NK-92 (cell line): ENCODE measurements around the gene PRKCE.
"Not testable (repeated sequence)": the region's sequence is repeated elsewhere in the genome, so short reads cannot be mapped to it uniquely, and the experiment has no call there.

Experiments
- DNase-seq: peaks from one replicate; lab custom pipeline; 2025; ENCODE audit not compliant: unreplicated experiment; lab: John Stamatoyannopoulos, UW

Gene PRKCE

DNA sequence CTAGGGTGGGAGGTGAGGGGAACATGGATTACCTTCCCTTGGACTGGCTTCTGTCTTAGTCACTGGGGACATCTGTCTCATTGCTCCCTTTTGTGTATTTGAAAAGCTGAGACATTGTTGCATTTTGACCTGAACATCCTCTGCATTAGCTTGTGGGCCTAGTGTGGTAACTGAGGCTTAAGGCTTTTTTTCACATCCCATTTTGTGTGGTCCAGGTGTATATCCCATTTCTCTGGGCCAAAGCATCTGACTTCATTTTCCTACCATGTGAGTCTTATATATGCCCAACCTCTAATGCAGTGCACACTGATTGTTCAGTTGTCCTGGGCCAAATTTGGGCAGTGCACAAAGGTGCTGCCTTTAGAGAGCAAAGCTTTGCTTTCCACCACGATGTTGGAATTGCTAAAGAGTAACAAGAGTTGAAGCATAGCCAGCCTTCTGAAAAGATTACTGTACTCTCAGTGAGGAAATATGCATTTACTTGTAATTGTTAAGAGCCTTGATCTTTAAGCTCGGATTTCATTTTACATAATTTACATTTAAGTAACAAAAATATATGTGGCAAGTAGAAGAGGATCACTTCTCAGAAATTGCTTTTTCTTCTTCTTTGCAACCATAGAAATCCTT is 13.3 kb downstream of the PRKCE start:
- no peak for DNase-seq

DNA sequence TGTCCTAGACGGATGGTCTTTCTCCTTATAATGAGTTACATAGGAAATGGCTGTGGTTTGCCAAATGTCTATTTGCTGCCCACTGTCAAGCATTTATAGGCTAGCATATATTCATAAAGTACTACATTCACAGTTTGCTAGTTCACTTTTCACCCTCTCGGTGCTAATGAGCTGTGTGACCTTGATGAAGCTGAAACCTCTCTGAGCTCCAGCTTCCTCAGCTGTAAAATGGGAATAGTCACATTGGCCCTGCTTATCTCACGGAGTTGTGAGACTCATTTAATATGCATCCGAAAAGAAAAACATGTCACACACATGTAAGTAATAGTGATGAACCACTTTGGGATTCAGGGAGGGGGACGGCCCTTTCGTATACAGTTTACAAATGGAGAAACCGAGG is 17.0 kb downstream of the PRKCE start:
- no peak for DNase-seq

DNA sequence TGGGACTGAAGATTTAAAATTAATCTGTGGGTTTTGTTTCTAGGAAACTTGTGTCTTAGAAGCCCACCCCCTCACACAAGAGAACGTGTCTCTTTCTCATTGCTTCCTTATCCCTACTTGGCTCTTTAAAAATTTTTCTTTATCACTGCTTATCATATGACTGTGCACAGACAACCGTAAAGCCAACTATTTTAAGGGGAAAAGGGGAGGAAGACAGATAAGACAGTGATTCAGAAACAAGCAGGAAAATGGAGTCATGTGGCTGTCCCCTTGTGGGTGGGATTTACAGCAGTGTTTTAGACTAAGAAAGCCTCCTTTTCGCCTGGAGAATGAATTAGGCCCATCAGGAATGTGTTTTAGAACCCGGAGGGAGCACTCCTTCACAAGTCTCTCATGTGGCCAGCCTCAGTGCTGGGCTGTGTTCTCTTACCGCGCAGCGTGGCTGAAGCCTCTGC is 17.6 kb downstream of the PRKCE start:
- DNase-seq = no peak

DNA sequence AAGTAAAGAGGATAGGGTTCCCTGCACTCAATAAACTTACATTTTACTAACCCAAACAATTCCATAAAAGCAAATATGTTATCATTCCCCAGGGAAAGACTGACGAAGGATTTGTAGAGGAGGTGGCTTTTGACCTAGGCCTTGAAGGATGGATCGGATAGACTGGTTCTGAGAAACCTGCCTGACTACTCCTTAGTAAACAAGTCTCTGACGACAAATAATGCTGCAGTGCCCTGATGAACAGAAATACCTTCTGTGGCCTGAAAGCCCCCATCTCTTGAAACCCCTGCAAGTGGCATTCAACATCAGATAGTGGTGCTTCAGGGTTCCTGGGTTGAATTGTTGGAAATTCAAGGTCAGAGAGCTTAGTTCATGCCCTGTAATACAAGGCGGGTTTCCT is 19.2 kb downstream of the PRKCE start:
- no peak for DNase-seq

DNA sequence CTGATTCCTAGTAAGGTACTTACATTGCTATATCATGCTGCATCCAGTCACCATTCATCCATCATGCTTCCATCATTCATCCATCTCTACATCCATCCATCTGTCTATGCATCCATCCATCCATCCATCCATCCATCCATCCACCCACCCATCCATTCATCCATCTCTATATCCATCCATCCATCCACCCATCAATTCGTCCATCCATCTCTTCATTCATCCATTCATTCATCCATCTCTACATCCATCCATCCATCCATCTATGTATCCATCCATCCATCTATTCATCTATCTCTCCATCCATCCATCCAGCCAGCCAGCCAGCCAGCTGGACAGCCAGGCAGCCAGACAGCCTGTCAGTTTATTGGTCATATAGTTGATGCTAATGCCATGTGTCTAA is 20.7 kb downstream of the PRKCE start:
- no peak for DNase-seq

DNA sequence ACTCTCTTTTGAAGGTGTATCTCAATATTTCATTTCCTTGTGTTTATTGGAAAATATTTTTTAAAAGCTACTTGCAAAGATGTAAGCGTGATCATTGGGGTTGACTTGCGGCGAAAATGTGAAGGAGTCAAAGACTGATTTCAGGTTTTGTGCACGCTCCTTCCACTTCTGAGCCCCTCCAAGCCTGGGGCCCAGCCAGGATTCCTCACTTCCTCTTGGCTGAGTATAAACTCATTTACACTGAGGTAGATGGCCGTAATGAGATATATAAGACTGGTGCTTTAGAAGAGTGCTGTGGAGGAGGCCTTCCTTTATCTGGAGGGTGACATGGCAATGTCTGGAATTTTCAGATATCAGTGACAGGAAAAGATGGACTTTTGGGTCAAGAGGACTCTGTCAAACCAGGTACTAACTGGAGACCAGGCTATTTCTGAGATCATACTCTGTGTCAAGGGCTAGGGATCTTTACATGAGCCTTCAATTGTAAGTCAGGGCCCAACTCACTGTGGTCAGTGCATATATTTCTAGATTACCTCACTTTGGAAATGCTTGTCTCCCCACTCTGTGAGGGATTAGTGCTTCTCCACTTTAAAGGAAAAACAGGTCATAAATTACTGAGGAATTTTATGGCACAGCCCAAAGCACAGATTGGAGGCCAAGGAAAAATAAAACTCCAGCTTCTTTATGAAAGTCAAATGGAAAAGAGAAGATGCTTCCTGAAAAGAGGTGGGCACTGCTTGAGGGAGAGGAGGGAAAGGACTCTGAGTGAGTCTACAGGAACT is 22.8 kb downstream of the PRKCE start:
- no peak for DNase-seq

DNA sequence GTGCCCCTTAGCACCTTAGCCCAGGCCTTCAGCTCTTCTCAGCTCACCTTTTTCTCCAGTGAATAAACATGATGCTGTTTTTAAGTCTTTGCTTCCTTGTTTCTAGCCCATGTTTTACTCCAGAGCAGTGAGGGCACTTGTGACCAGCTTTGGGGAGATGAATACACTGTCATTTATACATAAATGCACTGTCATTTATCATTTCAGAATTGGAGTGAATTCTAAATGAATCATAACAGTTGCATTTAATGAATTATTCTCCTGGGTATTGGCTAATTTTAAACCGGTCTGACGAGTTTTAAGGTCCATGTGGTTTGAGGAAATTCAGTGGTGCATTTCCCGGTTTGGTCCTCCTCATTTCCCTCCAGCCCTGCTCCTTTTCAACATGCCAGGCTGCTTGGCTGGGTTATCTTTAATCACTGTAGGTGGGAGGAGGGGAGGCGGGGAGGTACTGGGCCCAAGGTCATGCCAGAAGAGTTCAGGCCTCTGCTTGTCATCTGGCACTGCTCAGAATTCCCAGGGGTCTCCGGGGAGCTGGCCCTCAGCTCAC is 23.9 kb downstream of the PRKCE start:
- DNase-seq = no peak

DNA sequence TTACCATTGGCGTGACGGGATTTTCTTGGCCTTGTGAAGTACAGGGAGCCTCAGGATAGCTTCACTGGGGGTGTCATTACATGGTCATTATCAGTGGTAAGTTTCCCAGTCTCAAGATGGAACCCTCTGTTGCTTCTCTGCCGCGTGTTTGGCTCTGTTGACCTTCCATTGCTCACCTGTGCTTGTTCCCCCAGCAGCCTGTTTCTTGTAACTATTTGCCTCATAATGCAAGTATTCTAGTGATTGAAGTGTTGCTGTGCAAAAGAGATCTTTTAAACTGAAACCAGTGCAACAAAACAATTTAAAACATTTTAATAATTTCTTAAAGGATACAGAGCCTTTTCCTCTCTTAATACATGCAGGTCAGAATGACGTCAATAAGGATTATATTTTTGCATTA is 24.6 kb downstream of the PRKCE start:
- DNase-seq = no peak

DNA sequence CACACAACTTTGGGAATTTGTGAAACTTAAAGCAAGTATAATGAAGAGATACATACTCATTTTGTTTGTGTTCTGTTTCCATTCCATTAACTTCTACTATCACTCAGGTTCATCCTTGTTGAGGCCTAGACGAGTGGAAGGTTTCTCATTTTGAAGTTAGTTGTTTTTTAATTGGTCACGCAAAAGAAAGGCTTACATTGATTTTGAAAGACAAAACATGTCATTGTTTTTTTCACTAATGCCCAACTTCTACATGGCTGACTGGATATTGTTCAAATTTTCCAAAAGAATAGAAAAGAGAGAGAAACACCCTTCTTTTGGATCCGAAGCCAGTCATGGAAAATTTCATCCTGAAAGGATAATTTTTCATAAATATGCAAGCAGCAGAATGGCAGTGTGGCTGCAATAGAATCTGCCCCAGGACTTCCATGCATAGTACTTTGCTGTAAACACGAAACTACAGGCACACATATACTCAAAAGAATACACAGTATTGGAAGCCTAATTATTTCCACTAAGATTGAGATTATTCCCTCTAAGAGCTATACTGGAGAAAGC is 27.4 kb downstream of the PRKCE start:
- DNase-seq = no peak

DNA sequence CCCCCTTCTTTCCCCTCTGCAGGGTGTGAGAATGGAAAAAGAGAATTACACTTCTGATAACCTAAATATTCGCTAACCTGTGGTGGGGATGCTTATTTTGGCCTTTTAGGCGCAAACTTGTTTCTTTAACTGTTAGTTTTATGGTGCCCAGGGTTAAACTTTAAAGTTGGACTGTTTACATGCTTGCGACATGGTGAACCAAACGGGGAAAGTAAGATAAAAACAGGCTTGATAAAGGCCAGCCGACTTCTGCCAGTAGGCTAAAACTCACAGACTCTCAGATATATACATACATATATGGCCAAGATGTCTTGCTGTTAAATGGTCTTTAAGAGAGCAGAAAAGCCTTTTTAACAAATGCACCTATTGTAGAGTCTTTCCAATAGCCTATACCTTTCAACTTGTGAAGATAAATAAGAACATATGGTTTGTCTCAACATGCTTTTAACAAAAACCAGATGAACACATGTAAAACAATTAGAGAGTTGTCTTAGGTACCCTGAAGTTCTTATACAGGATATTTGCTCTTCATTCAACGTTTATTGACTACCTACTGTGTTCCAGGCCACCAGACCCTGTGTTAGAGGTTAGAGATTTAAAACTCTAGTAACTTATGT is 29.0 kb downstream of the PRKCE start:
- DNase-seq = no peak

DNA sequence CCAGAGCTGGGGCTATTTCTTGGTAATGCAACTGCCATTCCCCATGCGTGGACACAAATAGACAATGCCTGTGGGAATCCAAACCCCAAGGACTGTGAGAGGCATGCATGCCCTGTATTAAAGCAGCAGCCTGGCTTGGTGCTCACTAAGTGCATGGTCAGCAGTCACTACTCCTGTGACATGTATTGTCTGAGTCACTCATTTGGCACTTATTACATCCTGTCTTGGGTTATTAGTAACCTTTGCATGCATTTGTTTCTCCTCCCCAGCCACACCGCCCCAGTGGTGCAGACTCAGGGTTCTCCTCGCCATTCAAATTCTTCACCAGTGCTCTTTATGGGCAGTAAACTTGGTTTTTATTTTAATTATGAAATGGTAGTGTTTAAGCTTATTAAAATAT is 30.2 kb downstream of the PRKCE start:
- no peak for DNase-seq

DNA sequence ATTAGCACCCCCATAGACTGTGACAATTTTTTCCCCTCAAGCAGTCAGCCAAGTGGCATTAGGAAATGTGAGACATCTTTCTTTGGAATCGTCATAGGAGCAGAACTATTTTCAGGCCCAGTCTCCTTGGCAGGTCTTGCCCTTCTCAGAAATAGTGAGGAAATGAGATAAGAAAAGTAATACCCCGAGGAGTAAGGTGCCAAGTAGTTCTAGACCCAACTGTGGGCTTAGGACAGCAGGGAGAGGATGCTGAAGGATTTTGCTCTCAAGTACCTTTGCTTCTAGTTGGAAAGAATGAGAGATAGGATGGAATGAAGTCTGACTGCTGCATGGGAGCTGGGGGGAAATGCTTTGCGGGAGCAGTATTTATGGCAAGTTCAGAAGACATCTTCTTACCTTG is 31.8 kb downstream of the PRKCE start:
- DNase-seq = no peak

DNA sequence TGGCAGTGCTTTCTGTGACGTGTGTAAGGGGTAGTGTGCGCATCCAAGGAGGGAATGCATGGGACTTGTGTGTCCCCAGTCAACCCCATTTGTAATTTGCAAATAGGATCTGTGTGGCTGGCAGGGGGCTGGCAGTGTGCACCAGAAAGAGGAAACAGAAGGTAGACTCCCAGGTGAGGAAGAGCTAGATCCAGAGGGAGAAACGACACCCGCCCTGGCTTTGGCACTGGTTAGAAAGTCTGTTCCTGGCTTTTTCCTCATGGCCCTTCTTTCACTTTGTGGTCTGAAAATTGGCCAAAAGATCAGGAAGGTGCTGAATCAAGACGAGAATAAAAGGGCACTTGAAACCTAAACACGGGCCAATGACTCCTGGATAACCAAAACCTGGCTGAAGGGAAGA is 33.3 kb downstream of the PRKCE start:
- DNase-seq = no peak

DNA sequence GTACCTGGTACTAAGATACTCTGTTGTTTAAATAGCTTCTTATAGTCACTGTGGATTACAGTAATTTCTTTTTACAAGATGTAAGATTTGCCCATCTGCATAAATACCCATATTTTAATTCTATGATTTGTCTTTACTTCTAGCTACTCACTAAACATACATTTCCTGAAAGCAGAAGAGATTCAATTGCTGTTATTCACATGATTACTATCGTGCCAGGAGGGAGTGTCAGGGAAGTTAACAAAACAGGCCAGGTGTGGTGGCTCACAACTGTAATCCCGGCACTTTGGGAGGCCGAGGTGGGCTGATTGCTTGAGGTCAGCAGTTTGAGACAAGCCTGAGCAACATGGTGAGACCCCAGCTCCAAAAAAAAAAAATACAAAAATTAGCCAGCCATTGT is 33.8 kb downstream of the PRKCE start:
- DNase-seq = no peak

DNA sequence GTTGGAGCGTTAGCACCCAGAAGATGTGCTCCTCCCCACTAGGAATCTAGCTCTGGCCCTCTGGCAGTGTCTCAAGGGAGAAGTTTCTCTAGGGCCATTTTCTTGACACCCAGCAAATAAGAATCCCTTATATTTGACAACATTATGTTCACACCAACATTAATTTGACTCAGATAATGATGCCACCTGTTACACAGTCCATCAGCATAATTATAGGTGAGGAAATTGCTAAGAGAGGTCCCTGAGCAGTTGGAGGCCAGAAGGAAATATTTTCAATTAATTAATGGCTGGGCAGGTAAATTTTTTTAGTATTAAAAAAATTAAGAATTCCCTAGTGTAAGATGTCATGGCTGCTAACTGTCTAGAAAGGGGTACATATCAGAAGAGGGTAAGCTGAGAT is 36.5 kb downstream of the PRKCE start:
- no peak for DNase-seq

DNA sequence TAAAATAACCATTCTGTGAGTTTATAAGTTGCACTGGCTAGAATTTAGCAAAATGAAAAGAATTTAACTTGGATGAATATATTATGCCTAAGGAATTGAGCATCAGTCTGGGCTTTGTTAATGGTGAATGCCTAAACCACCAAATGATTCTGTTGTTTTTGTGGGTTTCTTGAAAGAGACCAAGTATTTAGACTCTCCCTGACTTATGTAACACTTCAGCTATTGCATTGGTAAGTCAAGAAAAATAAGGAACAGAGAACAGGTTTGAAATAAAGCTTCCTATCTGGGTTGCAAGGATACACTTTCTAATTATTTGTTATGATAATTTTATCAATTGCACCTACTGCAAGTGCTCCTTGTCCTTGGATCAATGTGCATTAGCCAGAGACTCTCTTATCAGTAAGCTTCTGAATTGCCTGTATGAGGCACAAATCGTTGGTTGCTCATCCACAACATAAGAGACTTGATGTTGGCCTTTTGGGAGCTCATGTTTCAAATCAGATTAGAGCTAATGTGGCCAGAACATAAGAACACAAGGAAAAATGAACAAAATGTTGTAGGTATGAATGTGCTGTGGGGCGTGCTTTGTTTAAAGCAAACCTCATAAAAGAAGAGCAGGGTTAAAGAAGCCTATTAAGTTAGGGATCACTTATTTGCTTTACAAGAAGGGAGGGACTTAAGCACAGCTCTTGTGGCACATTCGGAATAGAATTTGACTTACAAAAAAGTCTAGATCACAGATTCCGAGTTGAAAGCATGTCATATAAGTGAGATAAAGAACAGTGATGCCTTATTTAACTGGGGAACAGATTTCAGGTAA is 37.2 kb downstream of the PRKCE start:
- DNase-seq = no peak

DNA sequence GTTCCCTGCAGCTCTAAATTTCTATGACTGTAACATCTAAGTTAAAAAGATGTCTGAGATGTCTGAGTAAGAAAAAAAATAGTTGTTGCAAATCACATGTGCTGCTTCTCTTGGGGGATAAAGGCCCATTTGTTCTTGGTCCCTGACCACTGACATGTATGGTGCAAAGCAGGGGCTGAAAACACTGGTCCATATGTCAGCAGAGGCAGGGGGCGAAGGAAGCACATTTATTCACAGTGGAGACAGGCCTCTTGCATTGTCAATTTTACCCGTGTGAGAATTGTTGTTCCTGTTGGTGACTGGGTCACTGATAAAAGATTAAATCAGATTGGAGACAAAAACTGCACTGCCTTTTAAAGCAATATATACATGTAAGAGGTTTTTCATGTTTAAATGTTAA is 38.8 kb downstream of the PRKCE start:
- no peak for DNase-seq

DNA sequence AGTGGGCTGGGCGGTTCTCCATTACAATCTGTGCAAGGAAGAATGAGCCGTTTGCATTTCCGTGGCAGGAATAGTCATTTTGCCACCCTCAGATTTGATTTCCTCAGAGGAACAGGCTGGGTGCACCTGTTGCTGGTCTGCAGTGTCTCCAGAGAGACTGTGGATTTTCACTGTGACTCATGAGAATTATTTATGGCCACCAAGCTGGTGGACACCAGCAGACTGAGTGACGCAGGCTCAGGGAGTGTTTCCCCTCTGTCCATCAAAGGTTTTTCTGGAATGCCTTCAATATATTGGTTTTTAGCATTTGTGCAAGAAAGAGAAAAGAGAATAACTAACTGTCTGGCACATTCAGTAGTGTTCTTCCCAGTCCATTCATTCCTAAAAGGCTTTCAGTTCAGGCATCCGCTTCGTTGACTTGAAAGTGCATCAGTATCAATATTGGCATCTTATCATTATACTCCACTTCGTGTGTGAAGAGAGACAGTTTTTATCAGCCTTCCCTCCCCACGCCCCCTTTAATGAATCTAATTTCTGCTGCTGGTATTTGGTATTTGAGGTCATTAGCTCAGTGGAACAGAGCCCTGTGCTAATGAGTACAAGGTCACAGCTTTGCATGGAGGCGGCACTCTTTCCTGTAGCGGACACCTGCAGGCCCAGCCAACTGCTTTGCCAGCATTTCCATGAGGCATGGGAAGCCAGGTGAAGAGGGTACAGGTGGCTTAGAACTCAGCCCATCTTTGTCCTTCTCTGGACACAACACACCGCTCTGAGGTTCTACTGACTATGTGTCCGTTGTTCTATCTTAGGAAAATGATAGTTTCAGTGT is 39.9 kb downstream of the PRKCE start:
- no peak for DNase-seq

DNA sequence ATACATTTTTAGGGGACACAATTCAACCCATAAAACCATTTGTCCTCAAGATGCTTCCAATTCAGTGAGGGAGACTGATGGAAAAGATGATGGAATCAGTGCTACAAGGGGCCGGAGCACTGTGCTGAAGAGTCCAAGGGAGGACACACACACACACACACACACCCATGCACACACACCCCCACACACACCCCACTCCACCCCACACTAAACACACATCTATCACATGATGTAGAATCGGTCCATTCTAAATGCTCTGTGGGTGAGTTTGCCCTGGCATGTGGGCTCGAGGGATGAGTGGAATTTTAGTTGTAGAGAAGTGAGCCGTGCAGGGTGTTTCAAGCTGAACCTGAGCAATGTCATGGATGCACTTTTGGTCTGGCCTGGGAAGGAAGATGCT is 41.1 kb downstream of the PRKCE start:
- no peak for DNase-seq

DNA sequence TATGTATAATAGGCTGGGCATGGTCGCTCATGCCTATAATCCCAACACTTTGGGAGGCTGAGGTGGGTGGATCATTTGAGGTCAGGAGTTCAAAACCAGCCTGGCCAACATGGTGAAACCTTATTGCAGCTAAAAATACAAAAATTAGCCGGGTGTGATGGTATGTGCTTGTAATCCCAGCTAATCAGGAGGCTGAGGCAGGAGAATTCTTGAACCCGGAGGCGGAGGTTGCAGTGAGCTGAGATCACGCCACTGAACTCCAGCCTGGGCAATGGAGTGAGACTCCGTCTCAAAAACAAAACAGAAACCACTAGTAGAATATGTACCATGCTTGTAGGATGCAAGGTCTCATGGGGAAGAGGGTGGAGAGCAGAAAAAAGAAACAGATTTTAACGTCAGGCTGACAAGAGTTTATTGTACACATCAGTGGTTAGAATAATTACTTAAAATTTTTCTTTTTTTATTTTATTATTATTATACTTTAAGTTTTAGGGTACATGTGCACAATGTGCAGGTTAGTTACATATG is 44.1 kb downstream of the PRKCE start:
- DNase-seq = not testable (repeated sequence)
